ENCODE data around the gene COL23A1.
A peak's percentile ranks its signal among the peaks of the same experiment; 100 is the strongest.

The COL23A1 gene

DNA sequence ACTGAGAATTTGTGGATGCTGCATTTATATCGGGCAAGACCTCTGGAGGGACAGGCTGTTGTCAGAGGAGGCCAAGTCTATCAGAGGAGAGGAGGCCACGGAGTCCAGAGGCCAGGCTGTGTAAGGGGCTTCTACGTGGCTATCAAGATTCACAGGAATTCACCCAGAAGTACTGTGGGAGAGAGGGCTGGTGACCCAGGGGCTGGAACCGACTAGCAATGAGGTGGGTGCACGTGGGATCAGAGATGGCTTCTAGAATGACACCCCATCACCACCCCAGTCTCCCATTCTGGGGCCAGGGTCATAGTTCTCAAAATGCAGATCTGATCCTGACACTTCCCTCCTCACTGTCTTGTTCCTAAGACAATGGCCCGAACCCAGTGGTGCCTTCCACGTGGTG lies 296.4 kb downstream of the COL23A1 start:
- no peak overlapping the region for H3K27ac ChIP-seq

GRCh38 chr5:178293400-178293799 lies 296.8 kb downstream of the COL23A1 start:
- H3K27me3 ChIP-seq: peaks cover 0 to 32% of the 10 kb centered on the region in 2 donors
- no peak overlapping the region for H3K27ac ChIP-seq
- no peak for TF ChIP-seq CTCF (IDR thresholded peaks at IDR 0.05)
- no peak overlapping the region for H3K4me3 ChIP-seq
- no peaks in the 10 kb centered on the region for H3K9me3 ChIP-seq
- intact Hi-C loops (cut with DNase I; ENCODE audit: low total_unique reads): loop anchor here (10.0 kb wide), 1 partner anchor 781 kb away; no protein-coding TSS in a partner anchor
- peaks cover 0 to 8% (median 0%) of the 10 kb centered on the region in 4 donors for H3K4me1 ChIP-seq
- H3K36me3 ChIP-seq: no peaks in the 10 kb centered on the region
- peak; percentile 13 to 47 for DNase-seq

More for the DNA sequence above, 296.4 kb downstream of the COL23A1 start:
- no peak for TF ChIP-seq CTCF (IDR thresholded peaks at IDR 0.05)
- no peaks in the 10 kb centered on the region for H3K36me3 ChIP-seq
- peak; percentile 13 to 29 for DNase-seq
- peaks cover 0 to 7% (median 0%) of the 10 kb centered on the region in 4 donors for H3K4me1 ChIP-seq
- intact Hi-C loops (cut with DNase I; ENCODE audit: low total_unique reads): loop anchor here (10.0 kb wide), 1 partner anchor 781 kb away; no protein-coding TSS in a partner anchor
- H3K9me3 ChIP-seq: no peaks in the 10 kb centered on the region
- H3K4me3 ChIP-seq: no peak overlapping the region
- H3K27me3 ChIP-seq: peaks cover 0 to 32% of the 10 kb centered on the region in 2 donors

GRCh38 chr5:178292826-178293205 lies 297.4 kb downstream of the COL23A1 start:
- no peak for TF ChIP-seq CTCF (IDR thresholded peaks at IDR 0.05)
- Histone ChIP-seq H3K27ac (no peak overlapping the region), H3K27me3 (peaks cover 0 to 34% of the 10 kb centered on the region in 2 donors), H3K4me1 (peaks cover 0 to 8% (median 0%) of the 10 kb centered on the region in 4 donors), H3K9me3 (no peaks in the 10 kb centered on the region), H3K36me3 (no peaks in the 10 kb centered on the region), H3K4me3 (no peak overlapping the region)
- intact Hi-C loops (cut with DNase I; ENCODE audit: low total_unique reads): loop anchor here (10.0 kb wide), 1 partner anchor 782 kb away; no protein-coding TSS in a partner anchor
- DNase-seq: peak in 1 of 2 donors; percentile 6

- intact Hi-C loops (cut with DNase I; ENCODE audit: low total_unique reads): loop anchor here (10.0 kb wide), 1 partner anchor 783 kb away; no protein-coding TSS in a partner anchor
- H3K4me1 ChIP-seq: peaks cover 0 to 8% (median 0%) of the 10 kb centered on the region in 4 donors
- DNase-seq: peak; percentile 11 to 37
- no peak overlapping the region for H3K27ac ChIP-seq
- no peaks in the 10 kb centered on the region for H3K9me3 ChIP-seq
- no peak for TF ChIP-seq CTCF (IDR thresholded peaks at IDR 0.05)
- H3K4me3 ChIP-seq: no peak overlapping the region
- H3K36me3 ChIP-seq: no peaks in the 10 kb centered on the region
- H3K27me3 ChIP-seq: peaks cover 0 to 40% of the 10 kb centered on the region in 2 donors
Observed at GRCh38 chr5:178291969-178292825, 298.0 kb downstream of the COL23A1 start.

DNA sequence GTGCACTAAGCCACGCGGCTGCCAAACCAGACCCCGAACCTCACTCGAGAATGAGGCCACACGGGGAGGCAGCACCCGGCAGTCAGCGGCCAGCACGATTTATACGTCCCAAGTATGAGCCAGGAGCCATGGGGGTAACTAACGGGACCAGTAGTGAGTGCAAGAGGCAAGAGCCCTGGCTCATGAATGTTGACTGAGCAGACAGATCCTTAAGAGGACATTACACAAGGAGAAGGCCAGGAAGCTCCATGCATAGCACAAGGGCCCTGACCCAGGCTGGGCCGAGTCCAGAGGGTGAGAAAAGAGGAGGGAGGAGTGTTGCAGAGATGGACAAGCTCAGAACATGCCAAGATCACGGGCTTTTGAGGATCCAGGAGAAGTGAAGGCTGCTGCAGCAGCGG lies 299.0 kb downstream of the COL23A1 start:
- H3K27ac ChIP-seq: no peak overlapping the region
- H3K36me3 ChIP-seq: no peaks in the 10 kb centered on the region

More for the DNA sequence above, 299.0 kb downstream of the COL23A1 start:
- no peak overlapping the region for H3K4me3 ChIP-seq
- H3K27me3 ChIP-seq: peaks cover 0 to 46% of the 10 kb centered on the region in 2 donors
- intact Hi-C loops (cut with DNase I; ENCODE audit: low total_unique reads): loop anchor here (10.0 kb wide), 1 partner anchor 784 kb away; no protein-coding TSS in a partner anchor
- no peaks in the 10 kb centered on the region for H3K9me3 ChIP-seq
- DNase-seq: peak in 1 of 2 donors; percentile 13
- TF ChIP-seq CTCF (IDR thresholded peaks at IDR 0.05): no peak
- H3K4me1 ChIP-seq: peaks cover 0 to 8% (median 0%) of the 10 kb centered on the region in 4 donors

Measured in tibial artery (tissue), 4 donors.